Stimulated activated CD8-positive, alpha-beta memory T cell treated with anti-CD3 and anti-CD28 coated beads, Interleukin-4, amount 100 ng/mL, for 1 hour (primary cell): Measurements from ENCODE around the gene PAK2.
"Not testable (repeated sequence)": the region's sequence is repeated elsewhere in the genome, so short reads cannot be mapped to it uniquely, and the experiment has no call there.

Source experiments
- DNase-seq, 2 donors: peaks; one replicate each; pipeline ENCODE4 v3.0.0-alpha.2; 2020; ENCODE audit warnings: low read depth in 2 of 2, low spot score in 1 of 2

PAK2 gene

GRCh38 chr3:196739671-196740480, at the start of gene PAK2:
TSS of gene PAK2 (plus strand) at chr3:196739857. CDS start at chr3:196782647, 42,790 bp downstream.
- peak; percentile 65 to 85 for DNase-seq

- no peak for DNase-seq
Observed at GRCh38 chr3:196689941-196690660, 49.6 kb upstream of the PAK2 start.

- no peak for DNase-seq
Observed at GRCh38 chr3:196691386-196691785, 48.3 kb upstream of the PAK2 start.

- no peak for DNase-seq
Observed at GRCh38 chr3:196694202-196694638, 45.4 kb upstream of the PAK2 start.

- DNase-seq = no peak
Observed at GRCh38 chr3:196694941-196695848, 44.5 kb upstream of the PAK2 start.

- no peak for DNase-seq
Observed at GRCh38 chr3:196695849-196696226, 43.8 kb upstream of the PAK2 start.

GRCh38 chr3:196697270-196697669, 42.4 kb upstream of the PAK2 start:
- DNase-seq = no peak

GRCh38 chr3:196699749-196700148, 39.9 kb upstream of the PAK2 start:
- DNase-seq = no peak

GRCh38 chr3:196700801-196701200, 38.9 kb upstream of the PAK2 start:
- no peak for DNase-seq

- DNase-seq = no peak
Observed at GRCh38 chr3:196706327-196706726, 33.3 kb upstream of the PAK2 start.

- DNase-seq = no peak
Observed at GRCh38 chr3:196706731-196707130, 32.9 kb upstream of the PAK2 start.

GRCh38 chr3:196707566-196707965, 32.1 kb upstream of the PAK2 start:
- no peak for DNase-seq

- DNase-seq = no peak
Observed at GRCh38 chr3:196708467-196708866, 31.2 kb upstream of the PAK2 start.

- peak; percentile 70 to 75 for DNase-seq
Observed at GRCh38 chr3:196711838-196712513, 27.7 kb upstream of the PAK2 start, which contains the start of the genes CEP19 and PIGX. TSS of gene CEP19 (minus strand) at chr3:196712250. CDS start at chr3:196708657, 3,593 bp downstream. TSS of gene PIGX (plus strand) at chr3:196712377.

- DNase-seq = peak; percentile 41 to 45
Observed at GRCh38 chr3:196712514-196713413, 26.9 kb upstream of the PAK2 start.

GRCh38 chr3:196717162-196717561, 22.5 kb upstream of the PAK2 start:
- not testable (repeated sequence) for DNase-seq

GRCh38 chr3:196721097-196721496, 18.6 kb upstream of the PAK2 start:
- DNase-seq = no peak

GRCh38 chr3:196726788-196727675, 12.6 kb upstream of the PAK2 start:
- no peak for DNase-seq

- DNase-seq = no peak
Observed at GRCh38 chr3:196735751-196736150, 3.9 kb upstream of the PAK2 start.
